Measurements from ENCODE around the gene ZNF784.

DNA sequence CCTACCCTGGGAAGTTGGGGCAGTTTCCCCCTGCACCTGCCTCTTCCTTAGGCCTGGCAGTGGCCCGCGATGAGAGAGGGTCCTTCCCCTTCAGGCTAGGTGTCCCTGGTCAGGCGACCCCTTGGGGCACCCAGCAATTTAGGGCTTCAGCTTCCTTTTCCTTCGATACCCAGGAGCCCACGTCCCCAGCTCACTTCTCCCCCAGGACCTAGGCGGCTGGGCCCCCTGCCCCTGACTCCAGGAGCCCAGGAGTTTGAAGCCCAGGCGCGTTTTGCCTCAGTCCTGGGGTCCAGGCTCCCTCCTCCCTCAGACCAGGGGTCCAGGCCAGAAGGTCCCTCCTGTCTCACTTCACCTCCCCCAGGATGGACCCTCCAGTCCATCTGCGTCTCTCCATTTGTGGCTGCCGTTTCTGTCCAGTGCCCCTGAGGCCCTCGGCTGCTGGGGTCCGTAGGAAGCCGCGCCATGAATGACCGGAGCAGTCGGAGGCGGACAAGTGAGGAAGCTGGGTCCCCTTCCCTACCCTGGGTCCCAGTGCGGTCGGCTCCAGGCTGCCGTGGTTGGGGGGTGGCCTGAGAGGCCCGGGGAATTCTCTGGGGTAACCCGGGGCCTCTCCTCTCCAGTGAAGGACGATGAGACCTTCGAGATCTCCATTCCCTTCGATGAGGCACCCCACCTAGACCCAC, 24.4 kb upstream of the ZNF784 start:
- TF ChIP-seq CTCF (IDR thresholded peaks at IDR 0.05; ENCODE audit: low read length) (no peak), EZH2 (optimal IDR thresholded peaks at IDR 0.05; ENCODE audit: low read depth, low read length) (no peak)
